ENCODE measurements around the gene IGDCC3. TPM values are rescaled to one million over a fixed set of nuclear protein-coding genes. Genes with fewer than 3 reads are reported as not detected.

Gene IGDCC3
- total and polyA plus RNA-seq, 2 donors (not counting 1 experiment from before 2014, with no cell fraction given), result not detected

DNA sequence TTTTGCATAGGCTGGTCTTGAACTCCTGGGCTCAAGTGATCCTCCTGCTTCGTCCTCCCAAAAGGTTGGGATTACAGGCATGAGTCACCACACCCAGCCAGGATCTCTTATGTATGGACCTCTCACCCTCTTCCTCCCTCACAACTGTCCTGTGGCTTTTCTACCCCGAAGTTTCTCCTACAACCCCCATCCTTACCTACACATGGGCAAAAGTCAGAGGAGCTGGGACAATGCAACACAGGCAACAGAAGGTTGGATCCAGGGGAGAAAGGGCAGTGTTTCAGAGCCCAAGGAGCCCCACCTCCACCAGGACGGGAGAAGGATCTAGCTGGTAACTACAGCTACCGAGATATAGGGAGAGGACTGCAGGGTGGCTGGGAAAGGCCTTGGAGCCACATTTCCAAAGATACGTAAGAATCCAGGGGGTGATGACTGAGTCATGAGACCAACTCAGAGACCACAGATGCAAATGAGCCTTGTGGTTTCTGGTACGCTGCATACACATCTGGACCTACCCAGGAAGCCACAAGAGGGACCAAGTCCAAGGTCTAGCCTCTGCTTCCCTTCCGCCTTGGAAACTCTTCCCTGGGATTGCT, 31.3 kb upstream of the IGDCC3 start:
- ChIA-PET POLR2A (no interaction called here), CTCF (interaction anchor here (1.4 kb wide), 1 partner anchor 9 kb away, joined by 5 read pairs; no protein-coding TSS in a partner anchor)
- Histone ChIP-seq H4K20me1 (ENCODE audit: control insufficient read depth, insufficient read depth, low read length, poor library complexity, severe bottlenecking) (no peaks in the 10 kb centered on the region), H3K79me2 (ENCODE audit: control insufficient read depth, insufficient read depth, low read length) (no peaks in the 10 kb centered on the region), H3K27me3 (replicated peaks in 1 of 4; ENCODE audit: control extremely low read depth in 1 of 4, control insufficient read depth in 3 of 4, insufficient read depth in 4 of 4, low read length in 3 of 4) (peaks cover 0 to 23% (median 2%) of the 10 kb centered on the region in 4 experiments), H3K27ac (ENCODE audit: low read length in 2 of 2) (no peak overlapping the region), H3K9me3 (ENCODE audit: control extremely low read depth in 1 of 3, control insufficient read depth in 2 of 3, insufficient read depth in 1 of 3, low read length in 2 of 3) (no peaks in the 10 kb centered on the region), H3K4me2 (replicated peaks; ENCODE audit: low read depth, low read length, poor library complexity, severe bottlenecking) (peak overlapping the region; percentile 41), H3K9ac (ENCODE audit: low read length) (no peak overlapping the region), H3K4me3 (ENCODE audit: control extremely low read depth in 1 of 5, extremely low read depth in 1 of 5, insufficient read depth in 1 of 5, low read depth in 2 of 5, low read length in 4 of 5) (no peak overlapping the region), H3K4me1 (ENCODE audit: control insufficient read depth in 2 of 2, insufficient read depth in 2 of 2, low read length in 2 of 2) (peaks cover 8 to 11% of the 10 kb centered on the region in 2 donors), H3K36me3 (replicated peaks in 1 of 2; ENCODE audit: control extremely low read depth in 1 of 2, control insufficient read depth in 1 of 2, extremely low read depth in 1 of 2, insufficient read depth in 2 of 2, low read length in 1 of 2) (no peaks in the 10 kb centered on the region), H2AFZ (ENCODE audit: insufficient read depth, low read depth, low read length, poor library complexity, severe bottlenecking) (no peak overlapping the region)
- peaks cover 17% of the 10 kb centered on the region for H3K27me3 Mint-ChIP-seq
- intact Hi-C loops (cut with micrococcal nuclease), result no loop called here
- no peak overlapping the region for H3K4me3 Mint-ChIP-seq
- TF ChIP-seq EZH2 (IDR thresholded peaks at IDR 0.05; ENCODE audit: borderline replicate concordance, insufficient read depth, low read depth, low read length, poor library complexity, severe bottlenecking), result no peak
- no peak for TF ChIP-seq CTCF (IDR thresholded peaks at IDR 0.05)
- peaks cover 11% of the 10 kb centered on the region for H3K4me1 Mint-ChIP-seq
- WGBS (ENCODE audit: insufficient coverage), result 25% methylated on average over 5 of the region's 7 CpGs
- H3K9me3 Mint-ChIP-seq (ENCODE audit: insufficient read depth), result no peaks in the 10 kb centered on the region
- peak overlapping the region; percentile 41 for H3K27ac Mint-ChIP-seq
- DNase-seq (peak; percentile 51), ATAC-seq (ENCODE audit: low read depth) (peak; percentile 49)

DNA sequence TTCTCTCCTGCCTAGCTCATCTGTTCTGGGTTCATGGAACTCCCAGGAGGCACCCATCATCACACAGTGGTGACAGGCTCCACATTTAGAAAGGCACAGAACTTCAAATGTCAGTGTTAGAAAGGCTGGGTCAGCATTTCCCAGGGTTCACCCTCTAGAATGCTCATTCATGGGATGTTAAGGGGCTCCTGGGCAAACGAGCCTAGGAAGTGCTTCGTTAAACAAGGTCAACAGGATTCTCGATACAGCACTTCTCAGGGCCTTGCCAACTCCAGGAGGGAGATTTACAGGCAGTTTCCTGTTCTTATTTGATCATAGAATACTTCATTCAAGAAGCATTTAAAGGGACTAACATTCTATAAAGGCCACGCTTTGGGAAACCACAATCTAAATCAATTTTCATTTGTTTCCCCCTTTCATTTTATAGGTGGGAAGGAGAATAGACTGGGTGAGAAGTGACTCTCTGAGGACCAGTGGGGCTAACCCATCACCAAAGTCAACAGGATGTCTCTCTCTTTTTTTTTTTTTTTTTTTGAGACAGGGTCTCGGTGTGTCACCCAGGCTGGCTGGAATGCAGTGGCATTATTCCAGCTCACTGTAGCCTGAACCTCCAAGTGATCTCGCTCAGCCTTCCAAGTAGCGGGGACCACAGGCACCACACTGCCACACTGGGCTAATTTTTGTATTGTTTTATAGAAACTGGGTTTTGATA, 30.7 kb upstream of the IGDCC3 start:
- Mint-ChIP-seq H3K4me1 (peaks cover 11% of the 10 kb centered on the region), H3K27me3 (peaks cover 19% of the 10 kb centered on the region), H3K27ac (no peak overlapping the region), H3K9me3 (ENCODE audit: insufficient read depth) (no peaks in the 10 kb centered on the region), H3K4me3 (no peak overlapping the region)
- peaks cover 8 to 11% of the 10 kb centered on the region in 2 donors for H3K4me1 ChIP-seq (ENCODE audit: control insufficient read depth in 2 of 2, insufficient read depth in 2 of 2, low read length in 2 of 2)
- H3K9ac ChIP-seq (ENCODE audit: low read length), result no peak overlapping the region
- no peak for TF ChIP-seq CTCF (IDR thresholded peaks at IDR 0.05)
- no peak for TF ChIP-seq EZH2 (IDR thresholded peaks at IDR 0.05; ENCODE audit: borderline replicate concordance, insufficient read depth, low read depth, low read length, poor library complexity, severe bottlenecking)
- 57% methylated on average over 5 of the region's 7 CpGs for WGBS (ENCODE audit: insufficient coverage)
- H3K79me2 ChIP-seq (ENCODE audit: control insufficient read depth, insufficient read depth, low read length), result no peaks in the 10 kb centered on the region
- H3K27me3 ChIP-seq (replicated peaks in 1 of 4; ENCODE audit: control extremely low read depth in 1 of 4, control insufficient read depth in 3 of 4, insufficient read depth in 4 of 4, low read length in 3 of 4), result peaks cover 0 to 26% (median 4%) of the 10 kb centered on the region in 4 experiments
- DNase-seq (no peak), ATAC-seq (ENCODE audit: low read depth) (no peak)
- H2AFZ ChIP-seq (ENCODE audit: insufficient read depth, low read depth, low read length, poor library complexity, severe bottlenecking), result no peak overlapping the region
- POLR2A ChIA-PET, result no interaction called here
- no peaks in the 10 kb centered on the region for H3K36me3 ChIP-seq (replicated peaks in 1 of 2; ENCODE audit: control extremely low read depth in 1 of 2, control insufficient read depth in 1 of 2, extremely low read depth in 1 of 2, insufficient read depth in 2 of 2, low read length in 1 of 2)
- CTCF ChIA-PET, result no interaction called here
- no peak overlapping the region for H3K4me3 ChIP-seq (ENCODE audit: control extremely low read depth in 1 of 5, extremely low read depth in 1 of 5, insufficient read depth in 1 of 5, low read depth in 2 of 5, low read length in 4 of 5)
- no peaks in the 10 kb centered on the region for H4K20me1 ChIP-seq (ENCODE audit: control insufficient read depth, insufficient read depth, low read length, poor library complexity, severe bottlenecking)
- no peak overlapping the region for H3K27ac ChIP-seq (ENCODE audit: low read length in 2 of 2)
- H3K9me3 ChIP-seq (ENCODE audit: control extremely low read depth in 1 of 3, control insufficient read depth in 2 of 3, insufficient read depth in 1 of 3, low read length in 2 of 3), result no peaks in the 10 kb centered on the region
- H3K4me2 ChIP-seq (replicated peaks; ENCODE audit: low read depth, low read length, poor library complexity, severe bottlenecking), result peak overlapping the region; percentile 41
- intact Hi-C loops (cut with micrococcal nuclease), result no loop called here
